Measurements from ENCODE around the gene TRIM3. TPM values are rescaled to one million over a fixed set of nuclear protein-coding genes. Genes with fewer than 3 reads are reported as not detected.

TRIM3 gene
- total RNA-seq, 1 experiment from 2014 or later = 13.4 TPM

DNA sequence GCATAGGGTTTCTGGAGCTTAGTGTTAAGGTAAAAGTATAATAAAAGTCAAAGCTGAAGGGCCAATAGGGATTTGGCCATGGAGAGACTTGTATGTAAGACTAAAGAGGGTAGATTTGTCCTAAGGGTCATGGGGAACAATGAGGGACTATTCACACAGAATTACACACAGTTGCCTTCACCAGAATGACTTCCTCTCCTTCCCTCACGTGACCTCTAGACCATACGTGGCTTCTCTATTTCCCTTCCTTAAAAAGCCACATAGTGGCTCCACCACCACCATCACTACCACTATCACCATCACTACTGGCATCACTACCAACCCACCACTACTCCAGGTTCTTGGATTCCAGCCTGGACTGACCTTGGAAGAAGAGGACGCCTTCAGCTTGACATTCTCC, 35.7 kb downstream of the TRIM3 start:
- ChIA-PET RAD21 (ENCODE audit: low non-redundant PET in 1 of 2, low total read pairs in 2 of 2, uncharacterized antibody in 2 of 2, unreplicated experiment in 2 of 2) (interaction anchor here (0.6 to 1.7 kb wide), 2 partner anchors 59 to 230 kb away, joined by 3 to 7 read pairs; no protein-coding TSS in a partner anchor), POLR2A (no interaction called here), CTCF (interaction anchor here (0.7 to 2.4 kb wide), 9 partner anchors 14 to 319 kb away, joined by 3 to 26 read pairs (median 3); partner anchors contain the start of genes APBB1 and TIMM10B)
- peaks cover 0 to under 1% of the 10 kb centered on the region in 2 experiments; a peak in 1 of 4 replicates for H3K4me1 ChIP-seq (ENCODE audit: control insufficient read depth in 1 of 2, insufficient read depth in 2 of 2, low read length in 2 of 2)
- H3K9me2 ChIP-seq (ENCODE audit: insufficient read depth) = no peaks in the 10 kb centered on the region
- H3K27ac ChIP-seq (ENCODE audit: low read depth, low read length) = no peak overlapping the region
- H3K27me3 ChIP-seq (ENCODE audit: insufficient read depth, low read length) = no peaks in the 10 kb centered on the region
- H3K79me2 ChIP-seq (ENCODE audit: insufficient read depth, low read length) = no peaks in the 10 kb centered on the region
- H3K4me2 ChIP-seq (ENCODE audit: low read length) = no peak overlapping the region
- H3K9me3 ChIP-seq (ENCODE audit: control insufficient read depth in 1 of 2, insufficient read depth in 1 of 2, low read depth in 1 of 2, low read length in 2 of 2) = no peaks in the 10 kb centered on the region
- DNase-seq (ENCODE audit: low read depth, low spot score) (no peak), ATAC-seq (no peak)
- intact Hi-C loops (cut with micrococcal nuclease) = no loop called here
- H3K4me3 ChIP-seq (replicated peaks in 1 of 2; ENCODE audit: low read depth in 1 of 2, low read length in 2 of 2) = no peak overlapping the region
- no peak overlapping the region for H3K9ac ChIP-seq (ENCODE audit: low read length)
- H2AFZ ChIP-seq (ENCODE audit: low read depth, low read length, poor library complexity, severe bottlenecking) = no peak overlapping the region
- no peak for TF ChIP-seq ELF1 (IDR thresholded peaks at IDR 0.05; ENCODE audit: borderline replicate concordance, low read depth)
- TF ChIP-seq SRF (IDR thresholded peaks at IDR 0.05; ENCODE audit: low read depth) = no peak
- no peak for TF ChIP-seq EGR1 (IDR thresholded peaks at IDR 0.05; ENCODE audit: low read depth)
- no peak for TF ChIP-seq JUND (IDR thresholded peaks at IDR 0.05)
- no peak for TF ChIP-seq SP1 (IDR thresholded peaks at IDR 0.05; ENCODE audit: low read depth)
- no peak for TF ChIP-seq RAD21 (IDR thresholded peaks at IDR 0.05; ENCODE audit: low read depth)
- TF ChIP-seq FOSL1 (IDR thresholded peaks at IDR 0.05; ENCODE audit: low read depth) = no peak
- BruUV-seq (replicated peaks) = no TSS peak
- no peaks in the 10 kb centered on the region for H4K20me1 ChIP-seq (ENCODE audit: insufficient read depth)
- H3K36me3 ChIP-seq (ENCODE audit: control insufficient read depth in 1 of 2, insufficient read depth in 2 of 2, low read length in 2 of 2) = no peaks in the 10 kb centered on the region

DNA sequence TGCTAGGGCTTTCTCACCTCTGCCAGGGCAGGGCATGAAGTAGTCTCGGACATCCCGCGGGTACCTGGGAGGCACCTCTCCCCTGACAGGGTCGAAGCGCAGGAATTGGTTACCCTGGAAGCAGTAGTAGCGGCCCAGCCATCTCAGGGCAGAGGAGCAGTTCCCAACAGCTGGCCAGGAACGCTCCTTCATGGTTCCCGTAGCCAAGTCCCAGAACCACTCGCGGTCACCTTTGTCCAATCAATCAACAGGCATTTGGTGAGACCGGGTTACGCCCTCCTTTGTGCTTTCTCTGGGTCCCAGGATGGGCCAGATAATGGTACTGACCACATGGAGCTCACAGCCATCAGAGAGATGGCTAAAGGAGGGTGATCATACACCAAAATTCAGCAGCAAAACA, 36.3 kb downstream of the TRIM3 start:
- TF ChIP-seq ZNF274 (IDR thresholded peaks at IDR 0.05; ENCODE audit: low read depth, low read length) (no peak), EZH2 (IDR thresholded peaks at IDR 0.05) (no peak), SRF (IDR thresholded peaks at IDR 0.05; ENCODE audit: low read depth) (no peak), YY1 (IDR thresholded peaks at IDR 0.05; ENCODE audit: extremely low read depth, insufficient replicate concordance, low read depth, low read length) (no peak)
- TF ChIP-seq, protein P1, sequence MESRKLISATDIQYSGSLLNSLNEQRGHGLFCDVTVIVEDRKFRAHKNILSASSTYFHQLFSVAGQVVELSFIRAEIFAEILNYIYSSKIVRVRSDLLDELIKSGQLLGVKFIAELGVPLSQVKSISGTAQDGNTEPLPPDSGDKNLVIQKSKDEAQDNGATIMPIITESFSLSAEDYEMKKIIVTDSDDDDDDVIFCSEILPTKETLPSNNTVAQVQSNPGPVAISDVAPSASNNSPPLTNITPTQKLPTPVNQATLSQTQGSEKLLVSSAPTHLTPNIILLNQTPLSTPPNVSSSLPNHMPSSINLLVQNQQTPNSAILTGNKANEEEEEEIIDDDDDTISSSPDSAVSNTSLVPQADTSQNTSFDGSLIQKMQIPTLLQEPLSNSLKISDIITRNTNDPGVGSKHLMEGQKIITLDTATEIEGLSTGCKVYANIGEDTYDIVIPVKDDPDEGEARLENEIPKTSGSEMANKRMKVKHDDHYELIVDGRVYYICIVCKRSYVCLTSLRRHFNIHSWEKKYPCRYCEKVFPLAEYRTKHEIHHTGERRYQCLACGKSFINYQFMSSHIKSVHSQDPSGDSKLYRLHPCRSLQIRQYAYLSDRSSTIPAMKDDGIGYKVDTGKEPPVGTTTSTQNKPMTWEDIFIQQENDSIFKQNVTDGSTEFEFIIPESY (IDR thresholded peaks at IDR 0.05; ENCODE audit: extremely low read depth, insufficient replicate concordance, low read length) = no peak
- TF ChIP-seq, protein P2, sequence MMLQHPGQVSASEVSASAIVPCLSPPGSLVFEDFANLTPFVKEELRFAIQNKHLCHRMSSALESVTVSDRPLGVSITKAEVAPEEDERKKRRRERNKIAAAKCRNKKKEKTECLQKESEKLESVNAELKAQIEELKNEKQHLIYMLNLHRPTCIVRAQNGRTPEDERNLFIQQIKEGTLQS (IDR thresholded peaks at IDR 0.05) = no peak
- TF ChIP-seq, protein P3, sequence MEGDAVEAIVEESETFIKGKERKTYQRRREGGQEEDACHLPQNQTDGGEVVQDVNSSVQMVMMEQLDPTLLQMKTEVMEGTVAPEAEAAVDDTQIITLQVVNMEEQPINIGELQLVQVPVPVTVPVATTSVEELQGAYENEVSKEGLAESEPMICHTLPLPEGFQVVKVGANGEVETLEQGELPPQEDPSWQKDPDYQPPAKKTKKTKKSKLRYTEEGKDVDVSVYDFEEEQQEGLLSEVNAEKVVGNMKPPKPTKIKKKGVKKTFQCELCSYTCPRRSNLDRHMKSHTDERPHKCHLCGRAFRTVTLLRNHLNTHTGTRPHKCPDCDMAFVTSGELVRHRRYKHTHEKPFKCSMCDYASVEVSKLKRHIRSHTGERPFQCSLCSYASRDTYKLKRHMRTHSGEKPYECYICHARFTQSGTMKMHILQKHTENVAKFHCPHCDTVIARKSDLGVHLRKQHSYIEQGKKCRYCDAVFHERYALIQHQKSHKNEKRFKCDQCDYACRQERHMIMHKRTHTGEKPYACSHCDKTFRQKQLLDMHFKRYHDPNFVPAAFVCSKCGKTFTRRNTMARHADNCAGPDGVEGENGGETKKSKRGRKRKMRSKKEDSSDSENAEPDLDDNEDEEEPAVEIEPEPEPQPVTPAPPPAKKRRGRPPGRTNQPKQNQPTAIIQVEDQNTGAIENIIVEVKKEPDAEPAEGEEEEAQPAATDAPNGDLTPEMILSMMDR (IDR thresholded peaks at IDR 0.05 in 2 of 3, conservative IDR thresholded peaks at IDR 0.05 in 1 of 3; ENCODE audit: borderline replicate concordance in 1 of 3, insufficient read depth in 1 of 3, low read depth in 2 of 3, low read length in 2 of 3) = no peak
- no peak overlapping the region for H2AFZ ChIP-seq (ENCODE audit: low read depth, low read length, poor library complexity, severe bottlenecking)
- no peaks in the 10 kb centered on the region for H3K9me2 ChIP-seq (ENCODE audit: insufficient read depth)
- RAD21 ChIA-PET (ENCODE audit: low non-redundant PET in 1 of 2, low total read pairs in 2 of 2, uncharacterized antibody in 2 of 2, unreplicated experiment in 2 of 2) = no interaction called here
- CTCF ChIA-PET = interaction anchor here (0.7 to 2.4 kb wide), 3 partner anchors 18 to 58 kb away, joined by 3 to 26 read pairs (median 3); partner anchors contain the start of gene APBB1
- POLR2A ChIA-PET = no interaction called here
- no peak for ATAC-seq
- no peaks in the 10 kb centered on the region for H3K27me3 ChIP-seq (ENCODE audit: insufficient read depth, low read length)
- no peak overlapping the region for H3K9ac ChIP-seq (ENCODE audit: low read length)
- no TSS peak for BruUV-seq (replicated peaks)
- no peaks in the 10 kb centered on the region for H4K20me1 ChIP-seq (ENCODE audit: insufficient read depth)
- DNase-seq (ENCODE audit: low read depth, low spot score) = no peak
- H3K4me3 ChIP-seq (replicated peaks in 1 of 2; ENCODE audit: low read depth in 1 of 2, low read length in 2 of 2) = no peak overlapping the region
- H3K4me2 ChIP-seq (ENCODE audit: low read length) = no peak overlapping the region
- H3K4me1 ChIP-seq (ENCODE audit: control insufficient read depth in 1 of 2, insufficient read depth in 2 of 2, low read length in 2 of 2) = peaks cover 4 to 6% of the 10 kb centered on the region in 2 experiments
- no peaks in the 10 kb centered on the region for H3K36me3 ChIP-seq (ENCODE audit: control insufficient read depth in 1 of 2, insufficient read depth in 2 of 2, low read length in 2 of 2)
- no peak overlapping the region for H3K27ac ChIP-seq (ENCODE audit: low read depth, low read length)
- H3K9me3 ChIP-seq (ENCODE audit: control insufficient read depth in 1 of 2, insufficient read depth in 1 of 2, low read depth in 1 of 2, low read length in 2 of 2) = no peaks in the 10 kb centered on the region
- intact Hi-C loops (cut with micrococcal nuclease) = no loop called here
- H3K79me2 ChIP-seq (ENCODE audit: insufficient read depth, low read length) = no peaks in the 10 kb centered on the region
